Testis (tissue), 3 donors: Measurements from ENCODE around the gene NHSL2. TPM values are rescaled to one million over a fixed set of nuclear protein-coding genes. Genes with fewer than 3 reads are reported as not detected.
"Not testable (repeated sequence)": the region's sequence is repeated elsewhere in the genome, so short reads cannot be mapped to it uniquely, and the experiment has no call there.

ENCODE experiments used
- DNase-seq: peaks from one replicate; pipeline ENCODE4 v3.0.0-alpha.2; 2019
- H3K27ac ChIP-seq, 2 donors: fragments of 200-600 bp; sonication (generic); one replicate each; pipeline ENCODE4 v1.5.1; 2019
- H3K27me3 ChIP-seq: fragments of 200-600 bp; sonication (generic); one replicate; pipeline ENCODE4 v1.5.1; 2019
- H3K36me3 ChIP-seq: fragments of 200-600 bp; sonication (generic); one replicate; pipeline ENCODE4 v1.5.1; 2017; ENCODE audit warnings: low read depth; ENCODE audit errors: missing control alignments
- H3K4me1 ChIP-seq: fragments of 200-600 bp; sonication (generic); one replicate; pipeline ENCODE4 v1.5.1; 2019
- H3K4me3 ChIP-seq, 2 donors: fragments of 200-600 bp; sonication (generic); one replicate each; pipeline ENCODE4 v1.5.1; 2017 to 2019
- H3K9me3 ChIP-seq: fragments of 200-600 bp; sonication (generic); one replicate; pipeline ENCODE4 v1.5.1; 2017
- CTCF ChIP-seq, 3 experiments: fragments of 450-650 bp in 2 of 3; fragments of 200-600 bp in 1 of 3; sonication (generic) in 1 of 3; IDR thresholded peaks; one replicate each; pipeline ENCODE4 v1.5.1; 2016 to 2019; ENCODE audit warnings: antibody characterized with exemption in 3 of 3, mild to moderate bottlenecking in 2 of 3, moderate library complexity in 1 of 3
- POLR2A ChIP-seq: fragments of 450-650 bp; IDR thresholded peaks from one replicate; pipeline ENCODE4 v1.6.1; 2017; ENCODE audit warnings: antibody characterized with exemption, mild to moderate bottlenecking, moderate library complexity
- WGBS, 2 donors: methylation state at CpG; one replicate each; pipeline ENCODE4 v1.1.5; 2018; 5-methylcytosine and 5-hydroxymethylcytosine counted together
- intact Hi-C: fragments of 100-400 bp; cut with DNase I; formaldehyde crosslinking; loops from one replicate; pipeline ENCODE4 v1.15.1; 2023; ENCODE audit warnings: low total_unique reads
- polyA plus RNA-seq: library from polyadenylated mRNA; stranded (reverse); fragments of 350-450 nt; fragmentation: Illumina TruSeq; extraction: RNeasy Lipid Tissue Mini Kit (QIAGEN cat#74804); gene quantifications from one replicate; pipeline ENCODE4 v1.2.3, GENCODE V29; 2014; ENCODE audit warnings: low read depth, low replicate concordance; ENCODE audit not compliant: insufficient read depth
- total RNA-seq, 2 donors: library from RNA; depleted of rRNA; stranded (reverse); fragments of >200 nt; gene quantifications; one replicate each; pipeline ENCODE4 v1.2.3, GENCODE V29; 2016

The NHSL2 gene
- total and polyA plus RNA-seq, 3 donors from 2014 or later = 9.5 to 33.1 (median 32.5) TPM

- H3K4me1 ChIP-seq = no peaks in the 10 kb centered on the region
- no peaks in the 10 kb centered on the region for H3K36me3 ChIP-seq
- no peak overlapping the region for H3K4me3 ChIP-seq
- TF ChIP-seq POLR2A (no peak), CTCF (IDR thresholded peaks at IDR 0.05) (no peak)
- intact Hi-C loops = no loop called here
- H3K27me3 ChIP-seq = no peaks in the 10 kb centered on the region
- WGBS, 2 donors = 76 to 85% methylated on average over 2 of the region's 3 CpGs
- H3K27ac ChIP-seq = no peak overlapping the region
- no peak for DNase-seq
- no peaks in the 10 kb centered on the region for H3K9me3 ChIP-seq
Observed at GRCh38 chrX:72158773-72159172, 248.1 kb downstream of the NHSL2 start.

- no peak overlapping the region for H3K27ac ChIP-seq
- no peak for DNase-seq
- 77 to 87% methylated on average over 6 to 10 of the region's 10 CpGs for WGBS, 2 donors
- no peaks in the 10 kb centered on the region for H3K4me1 ChIP-seq
- H3K9me3 ChIP-seq = no peaks in the 10 kb centered on the region
- TF ChIP-seq CTCF (IDR thresholded peaks at IDR 0.05) (no peak), POLR2A (no peak)
- intact Hi-C loops = no loop called here
- H3K4me3 ChIP-seq = no peak overlapping the region
- no peaks in the 10 kb centered on the region for H3K36me3 ChIP-seq
- no peaks in the 10 kb centered on the region for H3K27me3 ChIP-seq
Observed at GRCh38 chrX:72159769-72160168, 249.1 kb downstream of the NHSL2 start.

GRCh38 chrX:72165551-72165950, 254.9 kb downstream of the NHSL2 start:
- Histone ChIP-seq H3K9me3 (no peaks in the 10 kb centered on the region), H3K4me3 (no peak overlapping the region), H3K4me1 (no peaks in the 10 kb centered on the region), H3K27ac (no peak overlapping the region), H3K36me3 (no peaks in the 10 kb centered on the region), H3K27me3 (no peaks in the 10 kb centered on the region)
- WGBS, 2 donors = 82 to 98% methylated on average over 4 of the region's 4 CpGs
- intact Hi-C loops = no loop called here
- TF ChIP-seq CTCF (IDR thresholded peaks at IDR 0.05) (no peak), POLR2A (no peak)
- no peak for DNase-seq

GRCh38 chrX:72169008-72169728, 258.5 kb downstream of the NHSL2 start:
- Histone ChIP-seq H3K27me3 (no peaks in the 10 kb centered on the region), H3K9me3 (no peaks in the 10 kb centered on the region), H3K4me1 (no peaks in the 10 kb centered on the region), H3K27ac (no peak overlapping the region), H3K4me3 (no peak overlapping the region), H3K36me3 (no peaks in the 10 kb centered on the region)
- DNase-seq = no peak
- TF ChIP-seq CTCF (IDR thresholded peaks at IDR 0.05) (no peak), POLR2A (no peak)
- 30 to 44% methylated on average over 6 of the region's 6 CpGs for WGBS, 2 donors
- intact Hi-C loops = no loop called here

- H3K27me3 ChIP-seq, H3K9me3 ChIP-seq, H3K36me3 ChIP-seq, H3K27ac ChIP-seq, DNase-seq, H3K4me1 ChIP-seq, H3K4me3 ChIP-seq, intact Hi-C loops: not testable (repeated sequence)
- 91 to 94% methylated on average over 5 of the region's 5 CpGs for WGBS, 2 donors
Observed at GRCh38 chrX:72176289-72176688, 265.6 kb downstream of the NHSL2 start.
